Activated CD8-positive, alpha-beta memory T cell treated with anti-CD3 and anti-CD28 coated beads, Interleukin-2, amount 50 U/mL, for 1 hour (primary cell): ENCODE data around the gene ELOVL2.

Source experiments
- DNase-seq: peaks from one replicate; pipeline ENCODE4 v3.0.0-alpha.2; 2020; ENCODE audit errors: extremely low read depth

ELOVL2 gene

GRCh38 chr6:10981409-10981808, 62.7 kb downstream of the ELOVL2 start:
- no peak for DNase-seq

GRCh38 chr6:10979603-10980002, 64.5 kb downstream of the ELOVL2 start:
- DNase-seq: no peak

GRCh38 chr6:10977231-10977968, 66.7 kb downstream of the ELOVL2 start:
- no peak for DNase-seq

- DNase-seq: no peak
These were observed 67.5 kb downstream of the ELOVL2 start for GRCh38 chr6:10976571-10976970.

- DNase-seq: no peak
These were observed 71.9 kb downstream of the ELOVL2 start for GRCh38 chr6:10972196-10972595.

GRCh38 chr6:10970731-10971130, 73.4 kb downstream of the ELOVL2 start:
- no peak for DNase-seq

- DNase-seq: no peak
These were observed 75.3 kb downstream of the ELOVL2 start for GRCh38 chr6:10968776-10969175.

- no peak for DNase-seq
These were observed 79.4 kb downstream of the ELOVL2 start for GRCh38 chr6:10964684-10965083.

- no peak for DNase-seq
These were observed 81.0 kb downstream of the ELOVL2 start for GRCh38 chr6:10963113-10963512.

- DNase-seq: no peak
These were observed 81.4 kb downstream of the ELOVL2 start for GRCh38 chr6:10962673-10963072.

GRCh38 chr6:10961837-10962236, 82.3 kb downstream of the ELOVL2 start:
- no peak for DNase-seq

- DNase-seq: no peak
These were observed 83.9 kb downstream of the ELOVL2 start for GRCh38 chr6:10960171-10960570.

- DNase-seq: no peak
These were observed 86.7 kb downstream of the ELOVL2 start for GRCh38 chr6:10957414-10957886.

GRCh38 chr6:10956776-10957175, 87.3 kb downstream of the ELOVL2 start:
- DNase-seq: no peak

GRCh38 chr6:10954590-10955010, 89.5 kb downstream of the ELOVL2 start:
- no peak for DNase-seq

- DNase-seq: no peak
These were observed 92.3 kb downstream of the ELOVL2 start for GRCh38 chr6:10951675-10952282.

GRCh38 chr6:10949579-10950490, 94.3 kb downstream of the ELOVL2 start:
- no peak for DNase-seq

GRCh38 chr6:10947966-10948365, 96.1 kb downstream of the ELOVL2 start:
- DNase-seq: no peak

- no peak for DNase-seq
These were observed 98.3 kb downstream of the ELOVL2 start for GRCh38 chr6:10945845-10946244.

- DNase-seq: no peak
These were observed 104.3 kb downstream of the ELOVL2 start for GRCh38 chr6:10939840-10940239.

GRCh38 chr6:10933126-10933525, 111.0 kb downstream of the ELOVL2 start:
- DNase-seq: no peak
